Activated T-helper 2 cell treated with anti-CD3 and anti-CD28 coated beads, Interferon-gamma antibody, Interleukin-2, Interleukin-4, amounts not matched to agents 10 μg/mL and 5 μg/mL and 100 μg/mL, durations not matched to agents 14 hours and 24 hours and 36 hours (primary cell): ENCODE data around the gene ST3GAL2. TPM values are rescaled to one million over a fixed set of nuclear protein-coding genes. Genes with fewer than 3 reads are reported as not detected.
"Not testable (repeated sequence)": the region's sequence is repeated elsewhere in the genome, so short reads cannot be mapped to it uniquely, and the experiment has no call there.

Experiments used
- DNase-seq: peaks from one replicate; pipeline ENCODE4 v3.0.0; 2021; ENCODE audit warnings: low spot score
- H3K27ac Mint-ChIP-seq: one replicate; pipeline ENCODE4 v1.8.0; 2021; ENCODE audit warnings: mixed read lengths
- H3K27me3 Mint-ChIP-seq: one replicate; pipeline ENCODE4 v1.8.0; 2021; ENCODE audit warnings: low read depth, mixed read lengths
- H3K36me3 Mint-ChIP-seq: one replicate; pipeline ENCODE4 v1.8.0; 2021; ENCODE audit warnings: low read depth, mixed read lengths
- H3K4me1 Mint-ChIP-seq: one replicate; pipeline ENCODE4 v1.8.0; 2021; ENCODE audit warnings: low read depth, mixed read lengths
- H3K4me3 Mint-ChIP-seq: one replicate; pipeline ENCODE4 v1.8.0; 2021; ENCODE audit warnings: low read depth, mild to moderate bottlenecking, moderate library complexity, mixed read lengths
- H3K9me3 Mint-ChIP-seq: one replicate; pipeline ENCODE4 v1.8.0; 2021; ENCODE audit warnings: mixed read lengths
- intact Hi-C: fragments of 100-400 bp; cut with micrococcal nuclease; formaldehyde crosslinking; loops from one replicate; pipeline ENCODE4 v1.15.1; 2023
- total RNA-seq: library from RNA; stranded (reverse); gene quantifications from 2 replicates; pipeline ENCODE4 v1.2.3, GENCODE V29; 2022

The ST3GAL2 gene
- total RNA-seq, 1 donor from 2014 or later: 35.1 TPM

DNA sequence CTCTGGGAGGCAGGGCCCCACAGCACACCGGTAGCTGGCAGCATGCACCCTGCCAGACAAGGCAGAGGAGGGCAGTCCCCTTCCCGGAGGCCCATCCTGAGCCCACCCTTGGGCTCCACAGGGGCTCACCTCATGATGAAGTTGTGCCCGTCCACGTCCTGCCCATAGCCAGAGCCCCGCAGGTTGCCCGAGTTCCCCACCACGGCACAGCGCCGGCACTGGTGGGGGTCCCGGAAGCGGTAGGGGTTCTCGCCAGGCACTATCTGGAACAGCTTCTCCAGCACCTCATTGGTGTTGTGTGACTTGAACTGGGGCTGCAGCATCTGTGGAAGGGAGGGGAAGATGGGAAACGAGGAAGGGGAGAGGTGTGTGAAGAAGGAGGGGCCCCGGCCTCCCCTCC, 44.0 kb downstream of the ST3GAL2 start:
- H3K4me3 Mint-ChIP-seq: no peak overlapping the region
- no peaks in the 10 kb centered on the region for H3K27me3 Mint-ChIP-seq
- no peak overlapping the region for H3K27ac Mint-ChIP-seq
- H3K9me3 Mint-ChIP-seq: no peaks in the 10 kb centered on the region
- H3K4me1 Mint-ChIP-seq: no peaks in the 10 kb centered on the region
- intact Hi-C loops: loop anchor here (1.0 kb wide), 1 partner anchor 59 kb away; the partner anchor contains the start of gene FCSK
- DNase-seq: no peak
- H3K36me3 Mint-ChIP-seq: peaks cover 13% of the 10 kb centered on the region

DNA sequence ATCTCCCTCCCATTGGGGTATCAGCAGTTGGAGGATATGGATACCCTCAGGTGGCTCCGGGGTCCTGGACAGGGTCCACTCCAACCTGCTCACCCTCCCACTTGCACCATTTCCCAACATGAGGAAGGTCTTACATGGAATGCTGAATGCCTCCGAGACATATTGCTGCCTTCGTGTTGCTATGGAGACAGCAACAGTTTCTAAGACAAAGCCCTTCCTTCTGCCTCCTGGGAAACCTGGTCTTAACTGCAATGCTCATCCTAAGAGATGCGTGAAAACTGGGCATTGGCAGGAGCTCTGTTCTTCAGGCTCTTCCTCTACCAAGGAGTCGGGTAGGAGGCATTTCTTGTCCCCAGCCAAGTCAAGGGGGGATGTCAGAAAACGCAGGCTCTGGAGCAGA, 45.2 kb downstream of the ST3GAL2 start:
- Mint-ChIP-seq H3K4me3 (no peak overlapping the region), H3K27me3 (no peaks in the 10 kb centered on the region), H3K27ac (no peak overlapping the region), H3K4me1 (no peaks in the 10 kb centered on the region), H3K36me3 (peaks cover 13% of the 10 kb centered on the region), H3K9me3 (no peaks in the 10 kb centered on the region)
- intact Hi-C loops: no loop called here
- no peak for DNase-seq

DNA sequence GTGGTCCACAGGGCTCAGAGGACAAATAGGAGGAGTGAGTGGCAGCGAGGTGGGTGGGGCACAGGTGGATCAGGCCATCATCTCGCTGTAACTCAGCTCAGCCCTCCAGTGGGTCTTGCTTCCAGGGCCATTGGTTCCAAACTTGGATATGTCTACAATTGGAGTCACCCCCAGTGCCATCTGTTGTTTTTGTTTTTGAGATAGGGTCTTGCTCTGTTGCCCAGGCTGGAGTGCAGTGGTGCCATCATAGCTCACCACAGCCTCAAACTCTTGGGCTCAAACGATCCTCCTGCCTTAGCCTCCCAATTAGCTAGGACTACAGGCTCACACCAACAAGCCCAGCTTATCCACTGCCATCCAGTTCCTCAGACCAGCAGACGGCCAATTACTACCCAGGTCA, 46.3 kb downstream of the ST3GAL2 start:
- Mint-ChIP-seq H3K4me1 (no peaks in the 10 kb centered on the region), H3K27me3 (no peaks in the 10 kb centered on the region), H3K4me3 (no peak overlapping the region), H3K9me3 (no peaks in the 10 kb centered on the region), H3K36me3 (peaks cover 20% of the 10 kb centered on the region), H3K27ac (no peak overlapping the region)
- intact Hi-C loops: no loop called here
- DNase-seq: no peak

DNA sequence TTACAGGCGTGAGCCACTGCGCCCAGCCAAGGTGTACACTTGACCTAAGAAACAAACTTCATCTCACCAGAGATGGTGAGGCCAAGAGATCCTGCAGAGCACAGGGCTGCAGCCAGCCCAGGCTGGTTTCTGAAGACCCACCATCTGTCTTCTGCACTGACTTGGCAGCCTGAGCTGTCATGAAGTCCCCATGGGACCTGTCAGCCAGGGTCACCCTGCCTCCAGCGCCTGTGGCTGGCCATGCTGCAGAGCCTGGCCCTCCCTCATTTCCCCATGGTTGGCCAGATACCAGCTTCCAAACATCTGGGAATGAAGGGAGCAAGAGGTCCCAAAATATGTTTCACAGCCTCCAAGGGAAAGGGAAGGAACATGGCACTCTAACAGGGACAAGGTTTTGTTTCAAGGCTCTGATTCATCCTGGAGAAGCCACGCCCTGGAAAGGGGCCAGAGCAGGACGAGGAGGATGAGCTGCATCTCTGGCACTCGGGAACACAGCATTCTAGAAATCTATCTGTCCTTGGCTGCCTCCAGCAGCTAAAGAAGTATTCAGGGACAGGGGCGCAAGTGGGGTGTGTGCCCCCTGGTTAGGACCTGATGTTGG, 46.9 kb downstream of the ST3GAL2 start:
- intact Hi-C loops: no loop called here
- Mint-ChIP-seq H3K27ac (no peak overlapping the region), H3K9me3 (no peaks in the 10 kb centered on the region), H3K4me1 (no peaks in the 10 kb centered on the region), H3K36me3 (peaks cover 20% of the 10 kb centered on the region), H3K27me3 (no peaks in the 10 kb centered on the region), H3K4me3 (no peak overlapping the region)
- DNase-seq: no peak

DNA sequence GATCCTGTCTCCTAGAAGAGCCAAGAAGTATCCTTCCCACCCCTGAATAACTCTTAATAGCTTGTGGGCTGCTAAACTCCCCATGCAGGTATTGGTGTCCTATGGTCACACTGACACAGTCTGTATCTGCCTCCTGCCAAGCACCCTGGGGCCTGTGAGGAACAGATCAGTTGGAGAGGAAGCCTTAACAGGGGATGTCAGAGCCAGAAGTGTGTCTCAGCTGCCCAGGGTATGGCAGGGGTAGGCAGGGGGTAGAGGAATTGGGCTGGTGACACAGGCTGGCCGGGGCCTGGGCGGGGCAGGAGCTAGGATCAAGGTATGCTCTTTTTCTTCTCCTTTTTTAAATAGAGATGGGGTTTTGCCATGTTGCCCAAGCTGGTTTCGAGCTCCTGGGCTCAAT, 47.5 kb downstream of the ST3GAL2 start:
- Mint-ChIP-seq H3K36me3 (peaks cover 18% of the 10 kb centered on the region), H3K9me3 (no peaks in the 10 kb centered on the region), H3K4me1 (no peaks in the 10 kb centered on the region), H3K27ac (no peak overlapping the region), H3K4me3 (no peak overlapping the region), H3K27me3 (no peaks in the 10 kb centered on the region)
- intact Hi-C loops: no loop called here
- DNase-seq: no peak

DNA sequence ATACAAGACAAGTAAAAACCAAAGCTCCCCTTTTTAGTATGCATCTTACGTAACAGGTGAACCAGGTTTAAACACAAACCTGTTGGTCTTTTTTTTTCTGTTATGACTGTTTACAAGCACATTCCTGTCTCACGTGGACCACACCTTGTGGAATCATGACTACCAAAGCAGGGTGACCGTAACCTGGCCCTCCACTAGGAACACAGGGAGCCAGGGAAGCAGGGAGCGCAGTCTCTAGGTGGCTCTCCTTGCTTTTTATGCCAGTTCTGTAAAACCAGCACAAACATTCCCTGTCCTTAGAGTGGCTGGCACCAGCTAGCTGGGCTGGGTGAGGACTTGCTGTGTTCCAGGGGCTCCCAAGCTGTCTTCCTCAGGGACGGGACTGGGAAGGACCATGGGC, 48.1 kb downstream of the ST3GAL2 start:
- Mint-ChIP-seq H3K4me1 (no peaks in the 10 kb centered on the region), H3K9me3 (no peaks in the 10 kb centered on the region), H3K27me3 (no peaks in the 10 kb centered on the region), H3K4me3 (no peak overlapping the region), H3K36me3 (peaks cover 17% of the 10 kb centered on the region), H3K27ac (no peak overlapping the region)
- intact Hi-C loops: no loop called here
- no peak for DNase-seq

DNA sequence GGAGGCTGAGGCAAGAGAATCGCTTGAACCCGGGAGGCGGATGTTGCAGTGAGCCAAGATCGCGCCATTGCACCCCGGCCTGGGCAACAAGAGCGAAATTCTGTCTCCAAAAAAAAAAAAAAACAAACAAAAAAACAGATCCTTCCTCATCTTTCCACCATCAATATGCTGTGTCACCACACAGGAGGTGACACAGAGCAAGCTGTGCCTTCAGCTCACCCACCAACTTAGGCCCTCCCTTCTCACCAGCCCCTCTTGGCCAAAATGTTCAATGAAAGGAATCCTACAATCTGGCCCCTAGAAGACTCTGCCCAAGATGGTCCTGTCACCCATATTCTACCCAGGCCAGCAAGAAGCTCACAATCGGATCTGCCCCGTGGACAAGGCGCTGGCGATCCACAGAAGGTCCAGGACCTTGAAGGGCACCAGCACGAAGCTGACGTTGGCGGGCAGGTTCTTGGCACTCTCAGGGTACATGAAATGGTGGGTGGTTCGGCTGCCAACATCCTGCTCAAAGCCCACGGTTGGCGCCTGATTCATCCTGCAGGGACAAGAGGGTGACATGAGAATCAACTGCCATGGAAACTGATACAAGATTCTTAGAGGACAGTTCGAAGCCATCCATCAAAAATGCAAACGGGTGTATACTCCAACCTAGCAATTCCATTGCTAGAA, 50.8 kb downstream of the ST3GAL2 start:
- Mint-ChIP-seq H3K27me3 (no peaks in the 10 kb centered on the region), H3K36me3 (peaks cover 12% of the 10 kb centered on the region), H3K9me3 (no peaks in the 10 kb centered on the region), H3K4me3 (no peak overlapping the region), H3K4me1 (no peaks in the 10 kb centered on the region), H3K27ac (no peak overlapping the region)
- intact Hi-C loops: no loop called here
- no peak for DNase-seq

DNA sequence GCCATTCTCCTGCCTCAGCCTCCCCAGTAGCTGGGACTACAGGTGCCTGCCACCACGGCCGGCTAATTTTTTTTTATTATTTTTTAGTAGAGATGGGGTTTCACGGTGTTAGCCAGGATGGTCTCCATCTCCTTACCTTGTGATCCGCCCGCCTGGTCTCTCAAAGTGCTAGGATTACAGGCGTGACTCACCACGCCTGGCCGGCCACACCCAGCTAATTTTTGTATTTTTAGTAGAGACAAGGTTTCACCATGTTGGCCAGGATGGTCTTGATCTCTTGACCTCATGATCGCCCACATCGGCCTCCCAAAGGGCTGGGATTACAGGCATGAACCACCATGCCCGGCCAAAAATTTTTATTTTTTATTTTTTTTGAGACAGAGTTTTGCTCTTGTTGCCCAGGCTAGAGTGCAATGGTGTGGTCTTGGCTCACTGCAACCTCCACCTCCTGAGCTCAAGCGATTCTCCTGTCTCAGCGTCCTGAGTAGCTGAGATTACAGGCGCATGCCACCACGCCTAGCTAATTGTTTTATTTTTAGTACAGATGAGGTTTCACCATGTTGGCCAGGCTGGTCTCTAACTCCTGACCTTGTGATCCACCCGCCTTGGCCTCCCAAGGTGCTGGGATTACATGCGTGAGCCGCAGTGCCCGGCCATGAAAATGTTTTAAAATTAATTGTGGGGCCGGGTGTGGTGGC, 52.5 kb downstream of the ST3GAL2 start:
- H3K27me3 Mint-ChIP-seq, intact Hi-C loops, H3K9me3 Mint-ChIP-seq, H3K4me3 Mint-ChIP-seq, DNase-seq, H3K27ac Mint-ChIP-seq, H3K4me1 Mint-ChIP-seq: not testable (repeated sequence)
- peaks cover 20% of the 10 kb centered on the region for H3K36me3 Mint-ChIP-seq

DNA sequence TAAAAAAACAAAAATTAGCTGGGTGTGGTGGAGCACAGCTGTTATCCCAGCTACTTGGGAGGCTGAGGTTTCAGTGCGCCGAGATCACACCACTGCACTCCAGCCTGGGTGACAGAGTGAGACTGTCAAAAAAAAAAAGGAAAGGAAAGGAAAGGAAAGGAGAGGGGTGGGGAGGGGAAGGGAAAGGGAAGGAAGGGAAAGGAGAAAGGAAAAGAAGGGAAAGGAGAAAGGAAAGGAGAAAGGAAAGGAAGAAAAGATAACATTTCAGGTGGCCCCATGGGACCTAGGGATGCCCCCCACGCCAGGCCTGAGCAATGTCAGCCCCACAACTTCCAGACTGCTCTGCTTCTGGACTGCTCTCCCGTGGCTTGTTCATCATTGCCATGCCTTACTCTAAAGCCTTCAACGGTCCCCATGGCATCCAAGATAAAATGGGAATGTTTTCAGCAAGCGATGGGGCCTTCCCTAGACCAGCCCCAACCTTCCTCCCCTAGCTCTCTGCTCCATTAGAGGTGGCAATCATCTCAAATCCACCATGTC, 55.4 kb downstream of the ST3GAL2 start:
- Mint-ChIP-seq H3K27ac (no peak overlapping the region), H3K4me1 (no peaks in the 10 kb centered on the region), H3K9me3 (no peaks in the 10 kb centered on the region), H3K36me3 (peaks cover 31% of the 10 kb centered on the region), H3K27me3 (no peaks in the 10 kb centered on the region), H3K4me3 (no peak overlapping the region)
- no peak for DNase-seq
- intact Hi-C loops: loop anchor here (5.0 kb wide), 1 partner anchor 269 kb away; no protein-coding TSS in a partner anchor

DNA sequence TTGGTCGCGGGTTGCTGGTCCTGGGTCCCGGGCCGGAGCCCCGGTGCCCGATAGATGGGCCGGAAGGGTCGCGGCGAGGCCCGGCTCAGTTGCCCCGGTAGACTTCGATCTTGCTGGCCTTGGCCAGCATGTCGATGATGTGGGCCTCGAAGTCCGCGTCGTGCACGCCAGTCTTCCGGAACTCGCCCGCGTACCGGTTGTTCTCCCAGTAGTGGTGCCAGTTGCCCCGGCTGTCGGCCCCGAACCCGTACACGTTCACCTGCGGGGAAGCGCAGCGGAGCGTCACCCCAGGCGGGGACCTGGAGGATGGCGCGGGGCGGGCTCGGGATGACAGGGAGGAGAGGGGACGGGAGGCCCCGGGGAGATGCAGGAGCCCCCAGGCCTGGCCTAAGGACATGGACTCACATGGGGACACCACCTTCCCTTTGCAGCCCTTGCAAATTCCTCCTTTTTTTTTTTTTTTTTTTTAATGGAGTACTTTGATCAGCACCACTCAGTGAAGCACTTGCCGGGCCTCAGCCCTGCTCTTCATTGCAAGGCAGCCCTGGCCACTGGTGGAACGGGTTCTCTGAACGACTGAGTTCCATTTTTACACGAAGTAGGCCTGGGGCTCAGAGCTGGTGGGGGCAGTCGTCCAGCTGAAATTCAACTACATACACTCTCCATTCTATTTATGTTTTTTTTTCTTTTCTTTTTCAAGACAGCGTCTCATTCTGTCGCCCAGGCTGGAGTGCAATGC, 57.1 kb downstream of the ST3GAL2 start:
- Mint-ChIP-seq H3K4me1 (peaks cover 2% of the 10 kb centered on the region), H3K27me3 (no peaks in the 10 kb centered on the region), H3K27ac (peak overlapping the region; percentile 65), H3K9me3 (no peaks in the 10 kb centered on the region), H3K36me3 (peaks cover 32% of the 10 kb centered on the region), H3K4me3 (peak overlapping the region; percentile 98)
- no peak for DNase-seq
- intact Hi-C loops: loop anchor here (1.0 to 5.0 kb wide), 5 partner anchors 23 to 271 kb away; partner anchors contain the start of genes COG4, DDX19A and SF3B3

DNA sequence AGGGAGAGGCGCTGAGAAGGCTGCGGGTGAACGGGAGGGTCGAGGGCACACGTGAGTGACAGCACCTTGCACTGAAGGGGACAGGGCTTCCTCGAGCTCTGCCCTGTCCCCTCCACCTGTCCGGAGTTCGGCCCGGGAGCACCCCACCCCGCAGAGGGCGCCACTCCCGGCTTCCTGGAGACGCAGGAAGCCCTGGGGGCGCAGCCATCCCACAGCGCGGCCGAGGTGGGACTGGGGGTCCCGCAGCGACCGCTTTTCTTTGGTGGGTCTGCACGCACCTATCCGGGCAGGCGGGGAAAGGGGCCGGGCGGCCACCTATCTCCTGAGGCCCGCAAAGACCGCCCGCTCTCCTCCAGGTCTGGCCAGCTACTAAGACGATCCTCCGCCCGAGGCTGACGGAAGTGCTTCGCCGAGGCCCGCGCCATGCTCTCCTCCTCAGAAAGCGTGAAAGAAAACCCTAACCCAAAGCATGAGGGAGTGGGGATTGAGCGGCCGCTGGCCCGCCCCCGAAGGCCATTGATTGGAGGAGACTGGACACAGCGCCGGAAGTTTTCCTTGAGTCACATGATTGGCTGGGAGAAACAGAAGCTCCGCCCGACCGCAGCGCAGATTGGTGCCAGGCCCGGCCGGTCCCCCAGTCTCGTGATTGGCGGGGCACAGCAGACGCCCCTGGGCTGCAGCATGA, 57.8 kb downstream of the ST3GAL2 start:
- H3K27ac Mint-ChIP-seq: peak overlapping the region; percentile 99
- intact Hi-C loops: loop anchor here (1.0 to 5.0 kb wide), 7 partner anchors 24 to 271 kb away; partner anchors contain the start of genes COG4, DDX19A, SF3B3 and ST3GAL2
- peak; percentile 97 for DNase-seq
- peaks cover 38% of the 10 kb centered on the region for H3K36me3 Mint-ChIP-seq
- no peaks in the 10 kb centered on the region for H3K9me3 Mint-ChIP-seq
- H3K27me3 Mint-ChIP-seq: no peaks in the 10 kb centered on the region
- H3K4me3 Mint-ChIP-seq: peak overlapping the region; percentile 98
- H3K4me1 Mint-ChIP-seq: peaks cover 2% of the 10 kb centered on the region
